ENCODE data around the gene WWOX.

The WWOX gene

DNA sequence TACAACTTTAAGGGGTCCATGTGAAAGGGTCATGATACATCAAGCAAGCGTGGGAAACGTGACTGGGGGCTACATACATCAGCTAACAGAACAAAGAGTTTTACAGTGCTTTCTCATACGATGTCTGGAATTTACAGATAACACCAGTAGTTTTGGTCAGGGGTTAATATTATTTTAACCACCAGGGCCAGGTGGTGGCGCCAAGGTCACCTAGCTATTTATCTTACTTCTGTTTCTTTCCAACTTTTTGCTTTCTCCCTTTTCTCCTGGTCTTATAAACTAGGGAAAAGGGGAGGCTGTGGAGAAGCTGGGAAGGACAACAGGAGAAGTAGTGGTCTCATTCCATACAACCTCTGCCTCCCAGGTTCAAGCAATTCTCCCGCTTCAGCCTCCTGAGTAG, 39.2 kb upstream of the WWOX start:
- Histone ChIP-seq H3K4me1 (ENCODE audit: control insufficient read depth in 1 of 2, insufficient read depth in 2 of 2, low read length in 2 of 2) (no peaks in the 10 kb centered on the region), H2AK5ac (ENCODE audit: low read length) (no peak overlapping the region), H2BK12ac (ENCODE audit: low read length) (no peak overlapping the region), H3K14ac (ENCODE audit: low read length) (no peak overlapping the region), H3K23ac (ENCODE audit: low read length) (no peak overlapping the region), H3K4me3 (ENCODE audit: low read depth, low read length) (no peak overlapping the region), H3K4ac (ENCODE audit: low read depth, low read length) (no peak overlapping the region), H3K4me2 (ENCODE audit: low read length) (no peak overlapping the region), H3K27ac (ENCODE audit: low read depth, low read length) (no peak overlapping the region), H3K79me2 (ENCODE audit: control insufficient read depth, insufficient read depth, low read length, poor library complexity) (no peaks in the 10 kb centered on the region), H3K27me3 (ENCODE audit: insufficient read depth, low read length) (no peaks in the 10 kb centered on the region), H4K91ac (ENCODE audit: low read depth, low read length) (no peak overlapping the region), H2BK120ac (ENCODE audit: insufficient read depth, low read length, poor library complexity) (no peak overlapping the region), H3K9me3 (ENCODE audit: insufficient read depth, low read depth, low read length) (peaks cover 3% of the 10 kb centered on the region), H3K18ac (ENCODE audit: low read length) (no peak overlapping the region), H2AFZ (ENCODE audit: insufficient read depth, low read length, poor library complexity) (no peak overlapping the region), H3K9ac (ENCODE audit: low read length) (no peak overlapping the region), H4K12ac (ENCODE audit: low read depth, low read length) (no peak overlapping the region), H3K36me3 (ENCODE audit: control insufficient read depth in 1 of 2, insufficient read depth in 2 of 2, low read length in 2 of 2) (no peaks in the 10 kb centered on the region), H4K8ac (ENCODE audit: low read depth, low read length) (no peak overlapping the region), H2BK5ac (ENCODE audit: low read depth, low read length, poor library complexity) (no peak overlapping the region), H3K79me1 (ENCODE audit: low read length) (no peaks in the 10 kb centered on the region)
- DNase-seq: no peak
- no CpG with 5 or more reads among the region's 5 CpGs for WGBS (ENCODE audit: extremely low coverage, insufficient coverage, insufficient read length)

- Histone ChIP-seq H3K79me1 (ENCODE audit: low read length) (no peaks in the 10 kb centered on the region), H3K4me3 (ENCODE audit: low read depth, low read length) (no peak overlapping the region), H2BK120ac (ENCODE audit: insufficient read depth, low read length, poor library complexity) (no peak overlapping the region), H4K8ac (ENCODE audit: low read depth, low read length) (no peak overlapping the region), H3K9me3 (ENCODE audit: insufficient read depth, low read depth, low read length) (peaks cover 3% of the 10 kb centered on the region), H2AK5ac (ENCODE audit: low read length) (no peak overlapping the region), H2AFZ (ENCODE audit: insufficient read depth, low read length, poor library complexity) (no peak overlapping the region), H3K27ac (ENCODE audit: low read depth, low read length) (no peak overlapping the region), H3K4me1 (ENCODE audit: control insufficient read depth in 1 of 2, insufficient read depth in 2 of 2, low read length in 2 of 2) (no peaks in the 10 kb centered on the region), H3K9ac (ENCODE audit: low read length) (no peak overlapping the region), H4K12ac (ENCODE audit: low read depth, low read length) (no peak overlapping the region), H3K79me2 (ENCODE audit: control insufficient read depth, insufficient read depth, low read length, poor library complexity) (no peaks in the 10 kb centered on the region), H3K27me3 (ENCODE audit: insufficient read depth, low read length) (no peaks in the 10 kb centered on the region), H2BK12ac (ENCODE audit: low read length) (no peak overlapping the region), H3K4me2 (ENCODE audit: low read length) (no peak overlapping the region), H3K23ac (ENCODE audit: low read length) (no peak overlapping the region), H4K91ac (ENCODE audit: low read depth, low read length) (no peak overlapping the region), H3K18ac (ENCODE audit: low read length) (no peak overlapping the region), H3K36me3 (ENCODE audit: control insufficient read depth in 1 of 2, insufficient read depth in 2 of 2, low read length in 2 of 2) (no peaks in the 10 kb centered on the region), H2BK5ac (ENCODE audit: low read depth, low read length, poor library complexity) (no peak overlapping the region), H3K14ac (ENCODE audit: low read length) (no peak overlapping the region), H3K4ac (ENCODE audit: low read depth, low read length) (no peak overlapping the region)
- no peak for DNase-seq
- WGBS (ENCODE audit: extremely low coverage, insufficient coverage, insufficient read length): no CpG with 5 or more reads among the region's 5 CpGs
Observed at GRCh38 chr16:78060809-78061208, 38.6 kb upstream of the WWOX start.

DNA sequence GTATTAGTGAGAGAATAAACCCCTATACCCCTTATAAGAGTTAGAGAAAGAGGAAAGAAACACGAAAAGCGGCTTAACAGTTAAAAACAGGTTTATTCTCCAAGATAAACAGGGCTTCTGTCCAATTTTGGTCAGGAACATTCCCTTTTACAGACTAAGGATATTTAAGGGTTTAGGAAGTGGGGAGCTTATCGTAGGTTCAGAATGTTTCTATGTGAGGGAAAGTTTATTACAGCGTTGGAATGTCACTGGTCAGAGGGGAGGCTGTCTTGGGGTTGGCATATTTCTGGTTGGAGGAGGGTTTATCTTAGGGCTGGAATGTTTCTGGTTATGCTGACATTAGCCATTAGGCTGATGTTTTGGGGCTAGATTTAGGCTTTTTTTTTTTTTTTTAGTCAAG, 34.1 kb upstream of the WWOX start:
- no peak overlapping the region for H3K4me3 ChIP-seq (ENCODE audit: low read depth, low read length)
- no peak overlapping the region for H4K91ac ChIP-seq (ENCODE audit: low read depth, low read length)
- no peaks in the 10 kb centered on the region for H3K36me3 ChIP-seq (ENCODE audit: control insufficient read depth in 1 of 2, insufficient read depth in 2 of 2, low read length in 2 of 2)
- H3K14ac ChIP-seq (ENCODE audit: low read length): no peak overlapping the region
- H2BK12ac ChIP-seq (ENCODE audit: low read length): no peak overlapping the region
- DNase-seq: no peak
- no peaks in the 10 kb centered on the region for H3K79me1 ChIP-seq (ENCODE audit: low read length)
- H3K4ac ChIP-seq (ENCODE audit: low read depth, low read length): no peak overlapping the region
- no peak overlapping the region for H3K18ac ChIP-seq (ENCODE audit: low read length)
- H3K4me2 ChIP-seq (ENCODE audit: low read length): no peak overlapping the region
- H4K8ac ChIP-seq (ENCODE audit: low read depth, low read length): no peak overlapping the region
- no peaks in the 10 kb centered on the region for H3K9me3 ChIP-seq (ENCODE audit: insufficient read depth, low read depth, low read length)
- H3K9ac ChIP-seq (ENCODE audit: low read length): no peak overlapping the region
- H3K23ac ChIP-seq (ENCODE audit: low read length): no peak overlapping the region
- no peak overlapping the region for H2AFZ ChIP-seq (ENCODE audit: insufficient read depth, low read length, poor library complexity)
- H3K4me1 ChIP-seq (ENCODE audit: control insufficient read depth in 1 of 2, insufficient read depth in 2 of 2, low read length in 2 of 2): no peaks in the 10 kb centered on the region
- no peak overlapping the region for H3K27ac ChIP-seq (ENCODE audit: low read depth, low read length)
- WGBS (ENCODE audit: extremely low coverage, insufficient coverage, insufficient read length): no CpG with 5 or more reads among the region's 4 CpGs
- H2BK120ac ChIP-seq (ENCODE audit: insufficient read depth, low read length, poor library complexity): no peak overlapping the region
- no peak overlapping the region for H2AK5ac ChIP-seq (ENCODE audit: low read length)
- peaks cover 4% of the 10 kb centered on the region for H3K27me3 ChIP-seq (ENCODE audit: insufficient read depth, low read length)
- no peak overlapping the region for H4K12ac ChIP-seq (ENCODE audit: low read depth, low read length)
- no peaks in the 10 kb centered on the region for H3K79me2 ChIP-seq (ENCODE audit: control insufficient read depth, insufficient read depth, low read length, poor library complexity)
- H2BK5ac ChIP-seq (ENCODE audit: low read depth, low read length, poor library complexity): no peak overlapping the region

DNA sequence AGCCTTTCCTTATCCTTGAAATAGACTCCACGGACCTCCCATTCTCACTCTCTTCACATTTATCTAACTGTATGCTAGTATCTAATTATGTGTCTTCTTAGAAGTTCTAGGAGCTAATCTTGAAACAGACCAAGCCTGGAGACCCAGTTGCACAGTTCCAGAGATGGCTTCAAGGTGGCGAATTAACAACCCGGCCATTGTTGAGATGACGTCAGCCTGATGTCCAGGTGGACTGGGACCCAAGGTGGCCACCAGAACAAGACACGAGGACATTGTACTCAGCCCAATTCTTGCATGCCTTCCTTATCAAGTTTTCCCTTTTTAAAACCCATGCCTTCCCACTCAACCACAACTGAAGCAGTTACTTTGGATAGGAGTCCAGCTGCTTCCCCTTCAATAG, 29.5 kb upstream of the WWOX start:
- no peak overlapping the region for H3K14ac ChIP-seq (ENCODE audit: low read length)
- no peak overlapping the region for H2AFZ ChIP-seq (ENCODE audit: insufficient read depth, low read length, poor library complexity)
- H3K27me3 ChIP-seq (ENCODE audit: insufficient read depth, low read length): peaks cover 13% of the 10 kb centered on the region
- H3K27ac ChIP-seq (ENCODE audit: low read depth, low read length): no peak overlapping the region
- no peak overlapping the region for H2BK120ac ChIP-seq (ENCODE audit: insufficient read depth, low read length, poor library complexity)
- H2AK5ac ChIP-seq (ENCODE audit: low read length): no peak overlapping the region
- no peaks in the 10 kb centered on the region for H3K79me1 ChIP-seq (ENCODE audit: low read length)
- no peaks in the 10 kb centered on the region for H3K4me1 ChIP-seq (ENCODE audit: control insufficient read depth in 1 of 2, insufficient read depth in 2 of 2, low read length in 2 of 2)
- H3K18ac ChIP-seq (ENCODE audit: low read length): no peak overlapping the region
- H3K9me3 ChIP-seq (ENCODE audit: insufficient read depth, low read depth, low read length): no peaks in the 10 kb centered on the region
- no peak overlapping the region for H3K9ac ChIP-seq (ENCODE audit: low read length)
- H3K79me2 ChIP-seq (ENCODE audit: control insufficient read depth, insufficient read depth, low read length, poor library complexity): no peaks in the 10 kb centered on the region
- H2BK12ac ChIP-seq (ENCODE audit: low read length): no peak overlapping the region
- H3K23ac ChIP-seq (ENCODE audit: low read length): no peak overlapping the region
- H2BK5ac ChIP-seq (ENCODE audit: low read depth, low read length, poor library complexity): no peak overlapping the region
- no peak overlapping the region for H4K91ac ChIP-seq (ENCODE audit: low read depth, low read length)
- H4K8ac ChIP-seq (ENCODE audit: low read depth, low read length): no peak overlapping the region
- no peak overlapping the region for H3K4me3 ChIP-seq (ENCODE audit: low read depth, low read length)
- H3K4me2 ChIP-seq (ENCODE audit: low read length): no peak overlapping the region
- no peak overlapping the region for H3K4ac ChIP-seq (ENCODE audit: low read depth, low read length)
- no CpG with 5 or more reads among the region's 5 CpGs for WGBS (ENCODE audit: extremely low coverage, insufficient coverage, insufficient read length)
- no peak for DNase-seq
- no peak overlapping the region for H4K12ac ChIP-seq (ENCODE audit: low read depth, low read length)
- H3K36me3 ChIP-seq (ENCODE audit: control insufficient read depth in 1 of 2, insufficient read depth in 2 of 2, low read length in 2 of 2): no peaks in the 10 kb centered on the region
